Activated CD4-positive, CD25-positive, alpha-beta regulatory T cell (primary cell): ENCODE measurements around the gene PSD.

Experiments used
- DNase-seq, 4 experiments: peaks; one replicate each; lab custom pipeline; 2025; lab: John Stamatoyannopoulos, UW

The PSD gene

DNA sequence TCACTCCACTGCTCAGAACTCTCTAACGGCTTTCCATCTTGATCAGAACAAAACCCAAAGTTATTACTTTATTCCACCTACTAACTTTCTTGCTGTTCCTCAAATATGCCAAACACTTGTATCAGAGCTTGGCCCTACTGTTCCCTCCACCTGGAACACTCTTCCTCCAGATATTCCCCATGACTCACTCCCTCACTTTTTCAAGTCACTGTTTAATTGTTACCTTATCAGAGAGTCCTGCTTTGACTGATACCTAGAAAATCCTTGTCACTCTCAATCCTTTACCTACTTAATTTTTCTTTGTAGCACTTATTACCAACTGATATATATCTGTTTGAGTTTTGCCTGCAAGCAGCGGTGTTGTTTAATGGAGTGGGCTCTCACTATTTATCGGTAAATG is 28.7 kb downstream of the PSD start:
- DNase-seq, result no peak

GRCh38 chr10:102384606-102385429 is 33.8 kb downstream of the PSD start:
- no peak for DNase-seq

DNA sequence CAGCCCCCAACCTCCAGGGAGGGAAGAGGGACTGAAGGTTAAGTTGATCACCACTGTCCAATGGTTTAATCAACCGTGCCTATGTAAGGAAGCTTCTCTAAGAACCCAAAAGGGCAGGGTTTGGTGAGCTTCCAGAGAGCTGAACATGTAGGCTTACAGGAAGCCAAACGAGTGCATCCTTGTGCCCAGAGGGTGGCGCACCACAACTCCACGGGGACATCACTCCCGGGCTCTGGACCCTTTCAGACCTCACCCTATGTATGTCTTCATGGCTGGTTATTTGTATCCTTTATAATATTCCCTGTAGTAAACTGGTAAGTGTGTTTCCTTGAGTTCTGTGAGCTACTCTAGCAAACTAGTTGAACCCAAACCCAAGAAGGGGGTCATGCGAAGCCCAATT is 34.5 kb downstream of the PSD start:
- no peak for DNase-seq

DNA sequence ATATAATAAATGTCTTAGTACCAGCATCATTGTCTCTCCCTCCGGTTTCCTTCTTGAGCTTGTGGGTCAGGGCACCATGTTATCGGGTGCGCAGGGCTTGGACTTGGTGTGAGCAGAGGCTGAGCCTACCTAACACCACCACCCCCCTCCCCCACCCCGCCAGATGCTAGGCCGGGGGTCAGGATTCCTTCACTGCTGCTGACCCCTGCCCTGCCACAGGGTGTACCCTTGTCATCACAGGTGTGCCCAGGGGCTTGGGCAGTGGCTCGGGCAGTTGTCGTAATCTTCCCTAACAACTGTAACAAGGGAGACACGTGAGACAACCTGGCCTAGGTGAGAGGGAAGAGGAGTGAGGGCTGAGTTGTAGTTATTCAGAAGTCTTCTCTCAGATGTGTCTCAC is 35.7 kb downstream of the PSD start:
- DNase-seq, result no peak

DNA sequence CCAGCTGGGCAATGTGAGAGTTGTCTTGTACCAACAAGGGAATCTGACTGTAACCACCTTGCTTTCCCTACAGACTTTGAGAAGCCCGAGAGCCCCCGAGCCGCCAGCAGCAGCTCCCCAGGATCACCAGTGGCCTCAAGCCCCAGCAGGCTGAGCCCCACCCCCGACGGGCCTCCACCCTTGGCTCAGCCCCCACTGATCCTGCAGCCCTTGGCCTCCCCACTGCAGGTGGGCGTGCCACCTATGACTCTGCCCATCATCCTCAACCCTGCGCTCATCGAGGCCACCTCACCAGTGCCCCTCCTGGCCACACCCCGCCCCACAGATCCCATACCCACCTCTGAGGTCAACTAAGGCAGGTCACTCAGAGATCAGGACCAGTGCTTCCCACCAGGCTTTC is 36.6 kb downstream of the PSD start:
- DNase-seq, result no peak

- no peak for DNase-seq
These were observed 39.2 kb downstream of the PSD start for GRCh38 chr10:102379383-102379782.

DNA sequence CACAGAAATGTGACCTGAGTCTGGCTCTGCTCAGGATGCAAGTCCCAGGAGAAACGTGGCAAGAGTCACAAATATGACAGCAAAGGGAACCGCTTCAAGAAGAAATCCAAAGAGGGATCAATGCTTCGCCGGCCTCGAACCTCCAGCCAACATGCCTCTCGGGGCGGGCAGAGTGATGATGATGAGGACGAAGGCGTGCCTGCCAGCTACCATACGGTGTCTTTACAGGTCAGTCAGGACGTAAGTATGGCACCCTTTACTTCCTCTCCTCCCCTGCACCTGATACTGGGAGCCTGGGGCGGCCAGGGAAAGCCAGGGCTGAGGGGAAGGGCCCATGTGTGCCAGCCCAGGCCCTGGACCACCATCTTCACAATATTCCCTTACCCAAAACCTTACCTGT is 41.7 kb downstream of the PSD start:
- no peak for DNase-seq

- DNase-seq, result no peak
These were observed 42.7 kb downstream of the PSD start for GRCh38 chr10:102375867-102376266.

GRCh38 chr10:102375250-102375649 is 43.3 kb downstream of the PSD start:
- DNase-seq, result no peak

- no peak for DNase-seq
These were observed 47.3 kb downstream of the PSD start for GRCh38 chr10:102371295-102371694.

GRCh38 chr10:102368077-102368476 is 50.5 kb downstream of the PSD start:
- no peak for DNase-seq

GRCh38 chr10:102367441-102367840 is 51.1 kb downstream of the PSD start:
- DNase-seq, result no peak

- DNase-seq, result no peak
These were observed 59.7 kb downstream of the PSD start for GRCh38 chr10:102358712-102359382.

DNA sequence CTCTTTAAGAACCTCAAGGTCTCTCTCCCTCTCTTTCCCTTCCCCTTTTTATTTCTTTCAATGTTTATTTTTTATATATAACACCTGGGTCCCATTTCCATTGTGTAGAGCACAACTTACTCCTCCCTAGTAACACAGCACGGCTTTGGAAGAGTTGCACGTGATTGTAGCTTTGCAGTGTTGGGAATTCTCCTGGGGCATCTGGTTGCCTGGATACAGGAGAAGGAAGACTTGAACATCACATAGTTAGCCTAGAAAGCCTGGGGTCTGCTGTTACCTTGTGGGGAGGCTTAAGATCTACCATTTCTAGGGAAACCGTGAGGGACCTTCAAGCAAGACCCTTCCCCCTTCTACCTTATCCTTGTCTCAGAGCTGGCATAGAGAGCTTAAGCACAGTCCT is 64.1 kb downstream of the PSD start:
- no peak for DNase-seq
